Activated B cell treated with CpG ODN at 0.5 μM for 24 hours (primary cell): Measurements from ENCODE around the gene CASKIN1. TPM values are rescaled to one million over a fixed set of nuclear protein-coding genes. Genes with fewer than 3 reads are reported as not detected.
A peak's percentile ranks its signal among the peaks of the same experiment; 100 is the strongest.

ENCODE experiments used
- ATAC-seq: fragments of 200-7000 bp; cut with Tn5 transposase; one replicate; pipeline ENCODE4 v1.10.0; 2021; ENCODE audit warnings: low read depth, mild to moderate bottlenecking, moderate library complexity
- CTCF ChIA-PET: fragments of 350-600 bp; sonication (Branson Sonifier 250); formaldehyde crosslinking; loops from one replicate; lab custom pipeline; 2021; ENCODE audit warnings: antibody characterized with exemption; lab: Charles Lee
- POLR2A ChIA-PET: fragments of 350-600 bp; sonication (Branson Sonifier 250); formaldehyde crosslinking; loops from one replicate; lab custom pipeline; 2021; ENCODE audit warnings: antibody characterized with exemption; lab: Charles Lee
- DNase-seq: peaks from one replicate; pipeline ENCODE4 v3.0.0; 2022
- H3K27ac Mint-ChIP-seq: one replicate; pipeline ENCODE4 v1.8.0; 2020; ENCODE audit warnings: mixed read lengths
- H3K27me3 Mint-ChIP-seq: one replicate; pipeline ENCODE4 v1.8.0; 2021; ENCODE audit warnings: mixed read lengths
- H3K36me3 Mint-ChIP-seq: one replicate; pipeline ENCODE4 v1.8.0; 2021; ENCODE audit warnings: low read depth, mixed read lengths
- H3K4me1 Mint-ChIP-seq: one replicate; pipeline ENCODE4 v1.8.0; 2021; ENCODE audit warnings: mixed read lengths
- H3K4me3 Mint-ChIP-seq: one replicate; pipeline ENCODE4 v1.8.0; 2020; ENCODE audit warnings: mild to moderate bottlenecking, mixed read lengths
- H3K9me3 Mint-ChIP-seq: one replicate; pipeline ENCODE4 v1.8.0; 2020; ENCODE audit warnings: mixed read lengths
- intact Hi-C: fragments of 100-400 bp; cut with micrococcal nuclease; formaldehyde crosslinking; loops from one replicate; pipeline ENCODE4 v1.15.1; 2024
- total RNA-seq: library from RNA; stranded (reverse); gene quantifications from 2 replicates; pipeline ENCODE4 v1.2.3, GENCODE V29; 2022
- TF ChIP-seq, protein P1 (sequence below): fragments of 200-600 bp; IDR thresholded peaks from one replicate; pipeline ENCODE4 v1.8.0; 2022; ENCODE audit warnings: antibody characterized with exemption, mild to moderate bottlenecking

Gene CASKIN1
- total RNA-seq, 1 donor from 2014 or later, result not detected

DNA sequence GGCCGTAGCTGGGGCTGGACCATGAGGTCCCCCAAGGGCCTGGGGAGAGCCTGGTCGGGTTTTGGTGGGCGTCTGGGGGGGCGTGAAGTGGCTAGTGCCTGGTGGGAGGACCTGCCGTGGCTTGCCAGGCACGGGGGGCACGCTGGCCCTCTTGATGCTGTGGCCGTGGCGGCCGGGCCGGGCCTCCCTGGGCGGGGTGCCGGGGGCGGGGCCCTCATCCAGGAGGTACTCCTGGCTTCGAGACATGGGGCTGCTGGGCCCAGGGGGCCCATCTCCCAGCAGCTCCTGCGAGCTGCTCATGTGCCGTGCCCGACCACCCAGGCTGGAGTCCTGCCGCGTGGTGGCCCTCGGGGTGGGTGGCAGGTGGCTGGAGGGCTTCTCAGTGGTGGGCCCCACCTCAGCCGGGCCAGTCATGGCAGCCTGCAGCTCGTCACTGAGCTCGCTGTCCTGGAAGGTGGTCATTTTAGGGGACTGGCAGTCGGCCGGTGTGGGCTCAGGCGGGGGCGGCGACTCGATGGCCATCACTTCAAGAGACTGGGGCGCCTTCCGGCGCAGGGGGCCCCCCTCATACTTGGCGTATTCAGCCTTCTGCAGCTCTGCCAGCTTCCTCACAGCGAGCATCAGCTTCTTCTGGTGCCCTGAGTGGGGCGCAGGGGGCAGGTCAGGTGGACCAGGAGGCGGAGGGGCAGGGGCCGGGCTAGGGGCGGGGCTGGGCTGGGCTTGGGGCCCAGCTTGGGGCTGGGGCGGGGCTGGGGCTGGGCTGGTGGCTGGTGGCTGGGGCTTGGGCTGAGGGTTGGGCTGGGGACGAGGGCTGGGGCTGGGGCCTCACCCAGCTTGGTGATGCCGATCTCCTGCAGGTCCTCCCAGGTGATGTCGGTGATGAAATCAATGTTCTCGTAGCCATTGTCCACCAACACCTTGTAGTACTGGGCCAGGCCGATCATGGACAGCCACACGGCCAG is 15.2 kb downstream of the CASKIN1 start:
- intact Hi-C loops, result no loop called here
- H3K4me1 Mint-ChIP-seq, result peaks cover 4% of the 10 kb centered on the region
- H3K9me3 Mint-ChIP-seq, result no peaks in the 10 kb centered on the region
- no peak for ATAC-seq
- peaks cover 9% of the 10 kb centered on the region for H3K36me3 Mint-ChIP-seq
- TF ChIP-seq, protein P1, sequence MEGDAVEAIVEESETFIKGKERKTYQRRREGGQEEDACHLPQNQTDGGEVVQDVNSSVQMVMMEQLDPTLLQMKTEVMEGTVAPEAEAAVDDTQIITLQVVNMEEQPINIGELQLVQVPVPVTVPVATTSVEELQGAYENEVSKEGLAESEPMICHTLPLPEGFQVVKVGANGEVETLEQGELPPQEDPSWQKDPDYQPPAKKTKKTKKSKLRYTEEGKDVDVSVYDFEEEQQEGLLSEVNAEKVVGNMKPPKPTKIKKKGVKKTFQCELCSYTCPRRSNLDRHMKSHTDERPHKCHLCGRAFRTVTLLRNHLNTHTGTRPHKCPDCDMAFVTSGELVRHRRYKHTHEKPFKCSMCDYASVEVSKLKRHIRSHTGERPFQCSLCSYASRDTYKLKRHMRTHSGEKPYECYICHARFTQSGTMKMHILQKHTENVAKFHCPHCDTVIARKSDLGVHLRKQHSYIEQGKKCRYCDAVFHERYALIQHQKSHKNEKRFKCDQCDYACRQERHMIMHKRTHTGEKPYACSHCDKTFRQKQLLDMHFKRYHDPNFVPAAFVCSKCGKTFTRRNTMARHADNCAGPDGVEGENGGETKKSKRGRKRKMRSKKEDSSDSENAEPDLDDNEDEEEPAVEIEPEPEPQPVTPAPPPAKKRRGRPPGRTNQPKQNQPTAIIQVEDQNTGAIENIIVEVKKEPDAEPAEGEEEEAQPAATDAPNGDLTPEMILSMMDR, result no peak
- POLR2A ChIA-PET, result interaction anchor here (1.2 kb wide), 1 partner anchor 26 kb away, joined by 3 read pairs; the partner anchor contains the start of gene TRAF7
- CTCF ChIA-PET, result no interaction called here
- H3K27me3 Mint-ChIP-seq, result no peaks in the 10 kb centered on the region
- DNase-seq, result no peak
- no peak overlapping the region for H3K27ac Mint-ChIP-seq
- H3K4me3 Mint-ChIP-seq, result no peak overlapping the region

GRCh38 chr16:2180461-2180860 is 15.9 kb downstream of the CASKIN1 start:
- Mint-ChIP-seq H3K9me3 (no peaks in the 10 kb centered on the region), H3K4me1 (peaks cover 4% of the 10 kb centered on the region), H3K27me3 (no peaks in the 10 kb centered on the region), H3K4me3 (no peak overlapping the region), H3K27ac (no peak overlapping the region), H3K36me3 (peaks cover 16% of the 10 kb centered on the region)
- ATAC-seq (no peak), DNase-seq (no peak)
- TF ChIP-seq, protein P1, result no peak
- ChIA-PET CTCF (no interaction called here), POLR2A (no interaction called here)
- intact Hi-C loops, result no loop called here

DNA sequence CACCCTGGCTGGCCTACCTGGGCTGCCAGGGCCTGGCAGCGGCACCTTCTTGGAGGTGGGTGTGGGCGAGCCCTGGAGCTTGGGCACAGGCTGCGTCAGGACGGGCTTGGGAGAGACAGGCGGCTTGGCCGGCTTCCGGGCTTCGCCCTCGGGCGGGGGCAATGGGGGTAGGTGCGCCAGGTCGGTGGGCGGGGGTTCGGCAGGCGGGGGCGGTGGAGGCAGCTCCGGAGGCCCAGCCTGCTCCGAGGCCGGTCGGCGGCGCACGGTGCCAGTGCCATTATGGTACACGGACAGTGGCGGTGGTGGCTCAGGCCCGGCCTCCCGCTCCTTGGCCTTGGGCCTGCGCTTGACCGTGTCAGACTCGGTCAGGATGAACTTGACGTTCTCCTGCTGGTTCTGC is 16.8 kb downstream of the CASKIN1 start:
- H3K36me3 Mint-ChIP-seq, result peaks cover 21% of the 10 kb centered on the region
- no peaks in the 10 kb centered on the region for H3K27me3 Mint-ChIP-seq
- ChIA-PET POLR2A (no interaction called here), CTCF (no interaction called here)
- H3K4me1 Mint-ChIP-seq, result peaks cover 4% of the 10 kb centered on the region
- H3K27ac Mint-ChIP-seq, result no peak overlapping the region
- H3K9me3 Mint-ChIP-seq, result no peaks in the 10 kb centered on the region
- TF ChIP-seq, protein P1, result no peak
- ATAC-seq (no peak), DNase-seq (no peak)
- no peak overlapping the region for H3K4me3 Mint-ChIP-seq
- intact Hi-C loops, result no loop called here

DNA sequence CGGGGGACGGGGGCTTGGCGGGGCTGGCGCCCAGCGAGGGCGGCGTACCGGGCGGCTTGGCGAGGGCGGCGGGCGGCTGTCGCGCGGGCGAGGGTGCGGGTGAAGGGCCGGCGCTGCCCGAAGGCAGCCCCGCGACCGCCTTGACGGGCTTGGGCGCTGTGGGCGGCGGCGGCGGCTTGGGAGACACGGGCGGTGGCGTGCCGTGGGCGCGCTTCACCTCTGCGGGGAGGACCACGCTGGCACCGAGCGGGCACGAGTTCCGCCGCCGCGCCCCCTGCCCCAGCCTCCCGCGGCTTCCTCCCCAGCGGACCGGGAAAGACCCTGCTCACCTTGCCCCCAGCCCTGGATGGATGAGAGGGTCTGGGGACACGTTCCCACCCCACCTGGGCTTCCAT is 17.3 kb downstream of the CASKIN1 start:
- H3K27ac Mint-ChIP-seq, result no peak overlapping the region
- intact Hi-C loops, result no loop called here
- ChIA-PET POLR2A (no interaction called here), CTCF (no interaction called here)
- no peaks in the 10 kb centered on the region for H3K9me3 Mint-ChIP-seq
- TF ChIP-seq, protein P1, result no peak
- peaks cover 4% of the 10 kb centered on the region for H3K4me1 Mint-ChIP-seq
- H3K27me3 Mint-ChIP-seq, result no peaks in the 10 kb centered on the region
- H3K36me3 Mint-ChIP-seq, result peaks cover 25% of the 10 kb centered on the region
- DNase-seq, result no peak
- no peak for ATAC-seq
- no peak overlapping the region for H3K4me3 Mint-ChIP-seq

DNA sequence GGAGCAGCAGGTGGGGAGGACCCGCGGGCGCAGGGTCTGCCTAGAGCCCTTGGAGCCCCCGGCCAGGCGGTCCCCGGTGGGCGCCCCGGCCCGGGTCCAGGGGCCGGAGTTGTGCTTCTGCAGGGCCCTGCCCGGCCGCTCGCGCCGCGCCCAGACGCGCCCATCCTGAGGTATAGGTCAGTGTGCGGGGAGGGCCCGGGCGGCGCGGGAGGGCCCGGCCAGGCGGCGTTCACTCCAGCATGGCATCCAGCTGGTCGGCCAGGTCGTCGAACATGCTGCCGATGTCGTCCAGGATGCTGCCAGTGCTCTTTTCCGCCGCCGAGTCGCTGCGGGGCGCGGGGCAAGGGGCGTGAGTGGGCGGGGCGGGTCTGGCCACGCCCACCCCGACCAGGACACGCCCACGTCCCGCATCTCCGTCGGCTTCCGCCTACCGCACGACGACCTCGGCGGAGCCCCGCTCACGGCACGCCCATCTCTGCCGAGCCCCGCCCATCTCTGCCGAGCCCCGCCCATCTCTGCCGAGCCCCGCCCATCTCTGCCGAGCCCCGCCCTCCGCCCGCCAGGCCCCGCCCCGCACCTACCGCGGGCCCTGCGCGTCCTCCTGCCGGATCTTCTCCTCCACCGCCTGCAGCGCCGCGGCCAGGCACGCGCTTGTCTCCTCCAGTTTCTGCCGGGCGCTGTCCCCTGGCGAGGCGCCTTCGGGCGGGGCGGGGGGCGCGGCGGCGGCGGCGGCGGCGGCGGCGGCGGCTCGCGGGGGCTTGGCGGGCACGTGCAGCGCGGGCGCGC is 17.9 kb downstream of the CASKIN1 start:
- TF ChIP-seq, protein P1, result no peak
- intact Hi-C loops, result no loop called here
- peak; percentile 59 for ATAC-seq
- peaks cover 2% of the 10 kb centered on the region for H3K4me1 Mint-ChIP-seq
- no peak overlapping the region for H3K27ac Mint-ChIP-seq
- no peaks in the 10 kb centered on the region for H3K27me3 Mint-ChIP-seq
- H3K36me3 Mint-ChIP-seq, result peaks cover 29% of the 10 kb centered on the region
- no peaks in the 10 kb centered on the region for H3K9me3 Mint-ChIP-seq
- DNase-seq, result no peak
- ChIA-PET CTCF (no interaction called here), POLR2A (no interaction called here)
- H3K4me3 Mint-ChIP-seq, result no peak overlapping the region
